ENCODE results near the gene TIPARP. TPM values are rescaled to one million over a fixed set of nuclear protein-coding genes. Genes with fewer than 3 reads are reported as not detected.

The TIPARP gene
- total RNA-seq, 1 donor from 2014 or later, result 58.0 TPM

DNA sequence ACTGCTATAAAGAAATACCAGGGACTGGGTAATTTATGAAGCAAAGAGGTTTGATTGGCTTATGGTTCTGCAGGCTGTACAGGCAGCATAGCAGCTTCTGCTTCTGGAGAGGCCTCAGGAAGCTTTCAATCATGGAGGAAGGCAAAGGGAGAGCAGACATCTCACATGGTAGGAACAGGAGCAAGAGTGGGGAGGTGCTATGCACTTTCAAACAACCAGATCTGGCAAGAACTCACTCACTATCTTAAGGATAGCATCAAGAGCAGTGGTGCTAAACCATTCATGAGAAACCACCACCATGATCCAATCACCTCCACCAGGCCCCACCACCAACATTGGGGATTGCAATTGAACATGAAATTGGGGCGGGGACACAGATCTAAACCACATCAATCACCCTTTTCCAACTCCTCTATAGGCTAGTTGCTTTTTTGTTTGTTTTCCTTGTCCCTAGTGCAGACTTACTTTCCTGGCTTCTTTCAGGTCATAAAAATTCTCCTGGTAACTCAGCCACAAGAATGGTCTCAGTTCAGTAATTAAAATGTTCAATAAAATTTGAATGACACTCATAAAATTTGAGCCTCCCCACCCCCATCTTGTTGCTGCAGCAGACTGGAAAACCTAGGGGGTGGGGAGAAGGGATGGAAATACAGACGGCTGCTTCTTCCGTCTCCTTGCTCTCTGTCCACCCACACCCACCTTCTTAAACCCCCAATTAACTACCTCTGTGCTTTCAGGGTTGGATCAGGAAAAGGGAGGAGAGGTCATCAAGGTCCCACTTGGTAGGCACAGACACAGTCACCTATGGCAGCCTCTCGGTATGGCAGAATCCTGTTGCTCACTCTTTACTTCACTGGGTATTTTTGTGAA is 16.3 kb upstream of the TIPARP start:
- no peak for DNase-seq
- Histone ChIP-seq H3K9me3 (no peaks in the 10 kb centered on the region), H3K27me3 (ENCODE audit: low read depth) (no peaks in the 10 kb centered on the region), H3K36me3 (no peaks in the 10 kb centered on the region), H3K27ac (no peak overlapping the region), H3K4me3 (no peak overlapping the region), H3K4me1 (no peaks in the 10 kb centered on the region)
- no peak for ATAC-seq
- intact Hi-C loops (cut with DNase I), result no loop called here
- no peak for TF ChIP-seq CTCF (IDR thresholded peaks at IDR 0.05)

DNA sequence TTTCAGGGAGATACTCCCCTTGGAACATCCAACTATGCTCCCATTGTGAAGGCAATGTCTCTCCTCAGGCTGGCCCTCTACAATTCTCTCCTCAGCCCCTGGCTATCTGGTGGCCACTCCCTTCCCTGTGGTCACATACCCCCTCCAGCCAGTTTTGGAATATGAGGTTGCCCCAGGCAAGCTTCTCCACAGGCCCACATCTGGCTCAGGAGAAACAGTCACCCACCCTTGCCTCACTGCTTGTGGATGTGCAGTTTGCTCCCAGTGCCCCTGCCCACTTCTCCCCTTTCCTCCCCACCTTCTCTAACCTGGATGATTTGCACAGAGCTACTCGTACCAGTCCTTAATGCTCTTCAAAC is 15.7 kb upstream of the TIPARP start:
- Histone ChIP-seq H3K36me3 (no peaks in the 10 kb centered on the region), H3K9me3 (no peaks in the 10 kb centered on the region), H3K27me3 (ENCODE audit: low read depth) (no peaks in the 10 kb centered on the region), H3K4me1 (peaks cover 1% of the 10 kb centered on the region), H3K27ac (no peak overlapping the region), H3K4me3 (no peak overlapping the region)
- DNase-seq (no peak), ATAC-seq (no peak)
- TF ChIP-seq CTCF (IDR thresholded peaks at IDR 0.05), result no peak
- intact Hi-C loops (cut with DNase I), result no loop called here

- TF ChIP-seq CTCF (IDR thresholded peaks at IDR 0.05), result no peak
- intact Hi-C loops (cut with DNase I), result no loop called here
- no peaks in the 10 kb centered on the region for H3K9me3 ChIP-seq
- ATAC-seq (no peak), DNase-seq (no peak)
- H3K36me3 ChIP-seq, result no peaks in the 10 kb centered on the region
- H3K4me1 ChIP-seq, result peaks cover 6% of the 10 kb centered on the region
- H3K4me3 ChIP-seq, result no peak overlapping the region
- no peaks in the 10 kb centered on the region for H3K27me3 ChIP-seq (ENCODE audit: low read depth)
- no peak overlapping the region for H3K27ac ChIP-seq
These were observed 15.1 kb upstream of the TIPARP start for GRCh38 chr3:156659260-156659659.

GRCh38 chr3:156661155-156661554 is 13.2 kb upstream of the TIPARP start:
- Histone ChIP-seq H3K36me3 (no peaks in the 10 kb centered on the region), H3K4me3 (no peak overlapping the region), H3K4me1 (peaks cover 22% of the 10 kb centered on the region), H3K9me3 (no peaks in the 10 kb centered on the region), H3K27me3 (ENCODE audit: low read depth) (no peaks in the 10 kb centered on the region), H3K27ac (no peak overlapping the region)
- ATAC-seq (no peak), DNase-seq (no peak)
- intact Hi-C loops (cut with DNase I), result no loop called here
- TF ChIP-seq CTCF (IDR thresholded peaks at IDR 0.05), result no peak

DNA sequence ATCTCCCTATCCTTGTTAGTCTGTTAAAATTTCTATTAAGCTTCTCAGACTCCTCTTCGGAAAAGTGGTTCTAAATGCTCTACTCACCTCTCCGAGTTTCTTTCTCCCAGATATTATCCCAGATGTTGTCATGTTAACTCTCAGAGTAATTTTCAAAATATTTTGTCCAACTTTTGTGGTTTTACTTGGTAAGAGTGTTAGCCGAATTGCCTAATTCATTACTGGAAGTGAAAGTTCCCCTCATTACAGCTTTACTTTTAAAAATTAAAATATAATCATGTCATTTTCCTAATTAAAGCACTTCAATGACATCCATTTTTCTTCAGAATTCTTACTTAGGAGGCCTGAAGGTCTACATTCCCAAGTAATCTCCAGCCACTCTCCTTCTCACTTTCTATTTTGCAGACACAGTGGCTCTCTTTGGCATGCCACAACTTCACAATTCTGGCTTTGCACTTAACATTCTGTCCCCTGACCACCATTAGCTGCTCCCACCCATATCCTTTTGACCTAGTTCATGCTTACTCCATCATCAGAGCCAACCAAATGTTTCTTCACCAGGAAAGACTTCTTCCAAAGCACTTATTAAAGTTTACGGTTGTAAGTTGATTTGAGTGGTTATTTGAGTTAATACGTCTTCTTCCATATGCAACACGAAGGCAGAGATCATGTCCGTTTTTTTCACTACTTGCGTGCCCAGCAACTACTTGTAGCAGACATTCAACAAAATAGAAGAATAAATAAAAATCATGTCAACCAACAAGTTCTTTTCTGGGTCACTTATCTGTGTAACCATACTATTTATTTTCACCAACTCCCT is 10.2 kb upstream of the TIPARP start:
- H3K27ac ChIP-seq, result peak overlapping the region; percentile 52
- H3K4me1 ChIP-seq, result peaks cover 37% of the 10 kb centered on the region
- H3K9me3 ChIP-seq, result no peaks in the 10 kb centered on the region
- ATAC-seq (peak; percentile 47 to 50), DNase-seq (no peak)
- no peak for TF ChIP-seq CTCF (IDR thresholded peaks at IDR 0.05)
- H3K36me3 ChIP-seq, result no peaks in the 10 kb centered on the region
- H3K4me3 ChIP-seq, result no peak overlapping the region
- intact Hi-C loops (cut with DNase I), result no loop called here
- no peaks in the 10 kb centered on the region for H3K27me3 ChIP-seq (ENCODE audit: low read depth)

Measured in lower lobe of right lung (tissue), 2 donors.